ENCODE measurements around the gene UTS2B.

The UTS2B gene

DNA sequence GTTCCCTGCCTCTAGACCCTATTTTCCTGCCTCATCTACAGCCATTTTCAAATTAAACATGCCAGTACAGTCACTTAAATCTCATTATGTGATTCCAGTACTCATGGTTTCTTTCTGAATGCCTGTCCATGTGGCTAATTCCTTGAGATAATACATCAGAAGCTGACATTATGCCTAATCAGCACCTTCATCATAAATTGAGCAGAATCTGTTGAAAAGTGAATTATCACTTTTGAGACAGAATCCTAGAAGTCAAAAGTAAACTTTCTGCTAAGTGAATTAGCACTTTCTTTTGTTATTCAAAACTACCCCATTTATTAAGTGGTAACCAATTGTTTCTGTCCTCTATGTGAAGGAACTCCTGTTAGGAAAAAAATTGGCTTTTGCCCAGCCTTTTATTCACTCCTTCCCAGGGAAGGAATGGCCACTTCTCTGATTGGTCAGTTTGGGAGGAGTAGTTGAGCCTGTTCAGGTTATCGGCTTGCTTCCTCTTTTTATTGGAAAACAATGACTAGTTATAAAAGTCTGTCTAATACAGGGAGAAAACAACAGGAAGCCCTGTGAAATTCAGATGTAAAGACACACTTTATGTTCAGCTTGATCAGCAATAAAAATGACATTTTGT, 90.8 kb downstream of the UTS2B start:
- Mint-ChIP-seq H3K4me3 (no peak overlapping the region), H3K4me1 (ENCODE audit: low read depth) (no peaks in the 10 kb centered on the region), H3K27me3 (ENCODE audit: low read depth) (no peaks in the 10 kb centered on the region), H3K9me3 (no peaks in the 10 kb centered on the region), H3K27ac (no peak overlapping the region), H3K36me3 (ENCODE audit: low read depth) (no peaks in the 10 kb centered on the region)
- DNase-seq (ENCODE audit: low spot score): no peak

DNA sequence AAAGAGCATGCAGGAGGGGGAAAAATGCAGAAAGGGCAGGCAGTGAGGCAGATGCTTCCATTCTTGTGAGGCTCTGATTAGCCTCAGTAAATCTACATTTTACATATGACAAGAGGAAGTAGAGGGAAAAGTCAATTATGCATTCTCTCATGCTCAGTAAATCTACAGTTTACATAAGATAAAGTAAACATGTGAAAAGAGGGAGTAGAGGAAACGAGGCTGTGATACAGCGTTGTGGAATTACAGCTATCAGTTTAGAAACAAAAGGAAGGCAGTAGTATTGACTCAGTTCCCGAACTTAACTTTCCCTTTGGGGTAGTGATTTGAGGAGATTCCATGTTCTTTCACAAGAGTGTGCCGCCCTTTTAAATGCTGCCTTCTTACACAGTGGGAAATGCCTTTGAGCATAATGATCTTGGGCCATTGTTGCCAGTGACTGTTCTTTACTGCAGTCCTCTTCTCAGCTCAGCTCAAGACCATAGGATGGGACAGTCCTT, 92.0 kb downstream of the UTS2B start:
- Mint-ChIP-seq H3K27me3 (ENCODE audit: low read depth) (no peaks in the 10 kb centered on the region), H3K4me3 (no peak overlapping the region), H3K36me3 (ENCODE audit: low read depth) (no peaks in the 10 kb centered on the region), H3K27ac (no peak overlapping the region), H3K9me3 (no peaks in the 10 kb centered on the region), H3K4me1 (ENCODE audit: low read depth) (no peaks in the 10 kb centered on the region)
- no peak for DNase-seq (ENCODE audit: low spot score)

DNA sequence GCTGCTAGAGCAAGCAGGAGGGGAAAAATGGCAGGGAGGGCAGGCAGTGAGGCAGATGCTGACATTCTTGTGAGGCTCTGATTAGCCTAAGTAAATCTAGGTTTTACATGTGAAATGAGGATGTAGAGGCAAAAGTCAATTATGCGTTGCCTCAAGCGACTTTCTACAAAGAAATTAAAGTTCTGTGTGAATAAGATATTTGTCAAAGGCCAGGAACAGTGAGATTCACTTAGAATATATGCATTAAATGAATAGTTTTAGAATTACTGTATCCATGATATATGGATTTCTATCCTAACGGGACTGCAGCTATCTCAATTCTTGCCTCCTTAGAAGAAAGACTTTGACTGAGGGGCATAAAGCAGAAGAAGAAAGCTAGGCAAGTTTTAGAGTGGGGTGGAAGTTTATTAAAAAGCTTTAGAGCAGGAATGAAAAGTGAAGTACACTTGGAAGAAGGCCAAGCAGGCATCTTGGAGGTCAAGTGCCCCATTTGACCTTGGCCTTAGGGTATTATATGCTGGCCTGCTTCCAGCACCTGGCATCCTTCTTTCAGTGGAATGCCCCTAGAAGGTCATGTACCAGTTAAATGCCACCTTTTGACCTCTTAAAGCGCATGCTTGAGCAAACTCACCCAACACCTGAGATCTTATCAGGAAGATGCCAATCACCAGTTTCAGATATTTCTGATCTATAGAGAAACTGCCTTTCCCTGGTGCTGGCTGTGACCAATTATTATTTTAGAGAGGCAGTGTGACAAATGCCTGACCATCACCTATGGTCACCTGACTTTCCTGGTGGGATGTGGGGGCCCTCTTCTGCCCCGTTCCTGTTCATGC, 93.1 kb downstream of the UTS2B start:
- no peak overlapping the region for H3K27ac Mint-ChIP-seq
- no peaks in the 10 kb centered on the region for H3K36me3 Mint-ChIP-seq (ENCODE audit: low read depth)
- H3K4me3 Mint-ChIP-seq: no peak overlapping the region
- no peaks in the 10 kb centered on the region for H3K9me3 Mint-ChIP-seq
- H3K4me1 Mint-ChIP-seq (ENCODE audit: low read depth): no peaks in the 10 kb centered on the region
- H3K27me3 Mint-ChIP-seq (ENCODE audit: low read depth): no peaks in the 10 kb centered on the region
- DNase-seq (ENCODE audit: low spot score): no peak

DNA sequence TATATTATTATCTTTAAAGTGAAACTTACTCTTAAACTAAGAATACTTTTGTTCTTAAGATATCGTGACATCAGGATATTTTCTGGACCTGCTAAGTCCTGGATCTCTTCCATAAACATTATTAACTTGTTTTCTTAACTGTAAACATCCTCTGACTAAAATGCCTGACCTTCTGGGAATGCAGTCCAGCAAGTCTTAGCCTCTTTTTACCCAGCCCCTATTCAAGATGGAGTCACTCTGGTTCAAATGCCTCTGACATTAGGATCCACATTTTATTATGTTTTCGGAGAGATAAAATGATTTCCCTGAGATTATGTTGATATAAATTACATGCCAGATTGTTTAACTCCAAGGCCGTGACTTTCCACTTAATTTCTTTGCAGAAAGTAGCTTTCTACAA, 93.7 kb downstream of the UTS2B start:
- no peaks in the 10 kb centered on the region for H3K27me3 Mint-ChIP-seq (ENCODE audit: low read depth)
- H3K9me3 Mint-ChIP-seq: no peaks in the 10 kb centered on the region
- H3K4me3 Mint-ChIP-seq: no peak overlapping the region
- H3K36me3 Mint-ChIP-seq (ENCODE audit: low read depth): no peaks in the 10 kb centered on the region
- no peak overlapping the region for H3K27ac Mint-ChIP-seq
- no peaks in the 10 kb centered on the region for H3K4me1 Mint-ChIP-seq (ENCODE audit: low read depth)
- no peak for DNase-seq (ENCODE audit: low spot score)

DNA sequence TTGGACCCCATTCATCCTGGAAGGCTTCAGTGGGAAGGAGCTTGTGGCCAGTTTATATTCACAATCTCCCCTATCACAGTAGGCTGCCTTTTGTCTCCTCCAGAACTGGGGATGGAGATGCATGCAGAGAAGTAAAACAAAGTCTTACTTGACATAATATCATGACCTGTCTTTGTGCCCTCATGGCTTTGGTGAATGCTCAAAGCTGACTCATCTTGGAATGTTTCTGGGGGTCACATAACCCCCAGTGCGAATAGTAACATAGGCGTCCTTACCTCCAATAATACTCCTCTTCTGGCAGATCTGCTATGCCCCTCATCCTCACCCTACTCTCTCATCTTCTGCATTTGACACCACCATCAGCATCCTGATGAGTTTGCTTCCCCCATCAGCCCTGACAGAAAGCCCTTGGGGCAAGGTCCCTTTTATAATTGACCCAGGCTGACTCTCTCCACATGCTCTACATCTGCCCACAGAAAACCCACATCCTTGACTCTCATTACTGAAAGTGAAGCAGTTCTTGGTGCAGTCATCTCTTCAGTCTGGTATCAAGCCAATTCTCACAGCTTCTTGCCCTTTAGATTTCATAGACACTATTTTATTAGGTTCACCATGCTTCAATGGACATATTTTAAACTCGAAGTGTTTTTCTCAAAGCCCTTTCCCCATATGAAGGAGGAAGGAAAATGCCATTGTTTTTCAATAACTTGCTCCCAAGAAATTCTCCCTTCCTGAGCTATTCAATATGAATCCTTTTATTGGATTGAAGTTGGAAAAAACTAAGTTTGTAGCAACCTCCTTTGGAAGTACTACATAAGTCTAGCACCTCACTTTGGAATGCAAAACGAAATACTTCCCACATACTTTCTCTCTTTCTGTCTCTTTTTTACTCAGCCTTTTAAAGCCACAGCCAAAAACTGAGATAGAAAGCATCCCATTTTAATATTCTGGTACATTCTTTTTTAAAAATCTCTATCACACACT, 94.7 kb downstream of the UTS2B start:
- Mint-ChIP-seq H3K27ac (no peak overlapping the region), H3K9me3 (no peaks in the 10 kb centered on the region), H3K27me3 (ENCODE audit: low read depth) (no peaks in the 10 kb centered on the region), H3K4me1 (ENCODE audit: low read depth) (no peaks in the 10 kb centered on the region), H3K36me3 (ENCODE audit: low read depth) (no peaks in the 10 kb centered on the region), H3K4me3 (no peak overlapping the region)
- DNase-seq (ENCODE audit: low spot score): no peak

DNA sequence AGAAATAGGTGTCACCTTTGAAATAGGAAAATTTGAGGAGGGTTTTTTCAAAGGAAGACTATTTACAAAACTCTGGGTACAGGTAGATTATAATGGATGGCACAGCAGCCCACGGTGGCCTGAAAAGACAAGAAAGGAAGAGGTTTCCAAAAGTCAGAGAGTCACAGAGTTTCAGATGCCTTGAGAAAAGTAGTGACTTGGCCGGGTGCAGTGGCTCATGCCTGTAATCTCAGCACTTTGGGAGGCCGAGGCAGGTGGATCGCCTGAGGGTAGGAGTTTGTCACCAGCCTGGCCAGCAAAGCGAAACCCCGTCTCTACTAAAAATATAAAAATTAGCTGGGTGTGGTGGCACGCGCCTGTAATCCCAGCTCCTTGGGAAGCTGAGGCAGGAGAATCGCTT, 96.1 kb downstream of the UTS2B start:
- Mint-ChIP-seq H3K9me3 (no peaks in the 10 kb centered on the region), H3K36me3 (ENCODE audit: low read depth) (no peaks in the 10 kb centered on the region), H3K27ac (no peak overlapping the region), H3K4me3 (no peak overlapping the region), H3K4me1 (ENCODE audit: low read depth) (no peaks in the 10 kb centered on the region), H3K27me3 (ENCODE audit: low read depth) (no peaks in the 10 kb centered on the region)
- DNase-seq (ENCODE audit: low spot score): no peak

DNA sequence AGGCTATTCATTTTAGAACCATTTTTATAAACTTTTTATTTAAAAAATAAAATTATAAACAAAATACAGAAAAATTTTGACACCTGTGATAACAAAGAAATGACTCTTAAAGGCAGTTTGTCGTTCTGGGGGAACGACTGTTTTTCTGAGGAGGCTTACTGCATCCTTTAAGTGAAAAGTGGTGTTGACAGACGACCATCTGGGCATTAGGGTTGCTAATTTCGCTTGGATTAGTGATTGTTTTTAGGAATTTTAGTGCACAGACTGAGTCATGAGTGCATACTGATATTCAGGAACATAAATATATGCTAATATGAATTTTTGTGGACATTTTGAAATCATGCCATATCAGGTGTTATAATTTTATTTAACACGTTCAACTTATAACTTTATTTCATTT, 102.8 kb downstream of the UTS2B start:
- Mint-ChIP-seq H3K27ac (no peak overlapping the region), H3K4me1 (ENCODE audit: low read depth) (no peaks in the 10 kb centered on the region), H3K9me3 (no peaks in the 10 kb centered on the region), H3K4me3 (no peak overlapping the region), H3K36me3 (ENCODE audit: low read depth) (no peaks in the 10 kb centered on the region), H3K27me3 (ENCODE audit: low read depth) (no peaks in the 10 kb centered on the region)
- no peak for DNase-seq (ENCODE audit: low spot score)

DNA sequence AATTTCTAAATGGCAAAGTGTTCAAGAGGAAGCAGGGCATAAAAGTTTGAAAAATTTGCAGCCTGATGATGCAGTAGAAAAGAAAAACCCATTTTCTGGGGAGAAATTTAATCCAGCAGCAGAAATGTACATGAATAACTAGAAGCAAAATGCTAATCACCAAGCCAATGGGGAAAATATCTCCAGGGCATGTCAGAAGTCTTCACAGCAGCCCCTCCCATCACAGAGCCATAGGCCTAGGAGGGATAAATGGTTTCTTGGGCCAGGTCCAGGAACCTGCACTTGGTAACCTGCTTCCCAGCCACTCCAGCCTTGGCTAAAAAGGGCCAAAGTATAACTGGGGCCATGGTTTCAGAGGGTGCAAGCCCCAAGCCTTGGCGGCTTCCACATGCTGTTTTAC, 108.7 kb downstream of the UTS2B start:
- H3K27me3 Mint-ChIP-seq (ENCODE audit: low read depth): no peaks in the 10 kb centered on the region
- no peak for DNase-seq (ENCODE audit: low spot score)
- H3K9me3 Mint-ChIP-seq: no peaks in the 10 kb centered on the region
- H3K27ac Mint-ChIP-seq: no peak overlapping the region
- no peak overlapping the region for H3K4me3 Mint-ChIP-seq
- no peaks in the 10 kb centered on the region for H3K4me1 Mint-ChIP-seq (ENCODE audit: low read depth)
- H3K36me3 Mint-ChIP-seq (ENCODE audit: low read depth): no peaks in the 10 kb centered on the region

DNA sequence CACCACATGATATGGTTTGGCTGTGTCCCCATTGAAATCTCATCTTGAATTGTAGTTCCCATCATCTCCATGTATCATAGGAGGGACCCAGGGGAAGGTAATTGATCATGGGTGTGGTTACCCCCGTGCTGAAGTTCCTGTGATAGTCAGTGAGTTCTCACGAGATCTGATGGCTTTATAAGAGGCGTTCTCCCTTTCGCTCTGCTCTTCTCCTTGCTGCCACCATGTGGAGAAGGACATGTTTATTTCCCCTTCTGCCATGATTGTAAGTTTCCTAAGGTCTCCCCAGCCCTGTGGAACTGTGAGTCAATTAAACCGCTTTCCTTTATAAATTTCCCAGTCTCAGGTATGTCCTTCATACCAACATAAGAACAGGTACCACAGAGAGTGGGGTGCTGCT, 109.4 kb downstream of the UTS2B start:
- Mint-ChIP-seq H3K4me1 (ENCODE audit: low read depth) (no peaks in the 10 kb centered on the region), H3K27ac (no peak overlapping the region), H3K36me3 (ENCODE audit: low read depth) (no peaks in the 10 kb centered on the region), H3K9me3 (no peaks in the 10 kb centered on the region), H3K4me3 (no peak overlapping the region), H3K27me3 (ENCODE audit: low read depth) (no peaks in the 10 kb centered on the region)
- DNase-seq (ENCODE audit: low spot score): no peak

DNA sequence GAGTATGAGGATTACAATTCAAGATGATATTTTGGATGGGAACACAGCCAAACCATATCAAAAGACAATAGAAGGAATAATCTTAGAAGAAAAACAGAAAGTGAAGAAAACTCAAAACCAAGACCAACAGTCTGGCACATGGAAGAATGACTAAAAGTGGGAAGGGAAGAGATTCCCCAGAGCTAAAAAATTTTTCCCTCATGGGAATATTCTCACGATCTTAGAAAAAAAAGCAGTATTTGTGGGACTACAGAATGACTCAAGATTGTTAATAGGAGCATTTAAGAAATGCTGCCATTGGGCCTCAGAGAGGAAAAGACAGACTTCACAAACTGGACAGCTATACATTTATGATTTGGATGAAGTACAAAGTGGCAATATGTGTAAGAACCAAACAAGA, 113.0 kb downstream of the UTS2B start:
- Mint-ChIP-seq H3K4me3 (no peak overlapping the region), H3K27me3 (ENCODE audit: low read depth) (no peaks in the 10 kb centered on the region), H3K4me1 (ENCODE audit: low read depth) (no peaks in the 10 kb centered on the region), H3K27ac (no peak overlapping the region), H3K9me3 (no peaks in the 10 kb centered on the region), H3K36me3 (ENCODE audit: low read depth) (no peaks in the 10 kb centered on the region)
- no peak for DNase-seq (ENCODE audit: low spot score)

Data from T-helper 2 cell treated with Interferon-gamma antibody and Interleukin-4, amounts not matched to agents 5 μg/mL and 100 μg/mL, for 36 hours (primary cell).